ENCODE measurements around the gene ISLR2.

DNA sequence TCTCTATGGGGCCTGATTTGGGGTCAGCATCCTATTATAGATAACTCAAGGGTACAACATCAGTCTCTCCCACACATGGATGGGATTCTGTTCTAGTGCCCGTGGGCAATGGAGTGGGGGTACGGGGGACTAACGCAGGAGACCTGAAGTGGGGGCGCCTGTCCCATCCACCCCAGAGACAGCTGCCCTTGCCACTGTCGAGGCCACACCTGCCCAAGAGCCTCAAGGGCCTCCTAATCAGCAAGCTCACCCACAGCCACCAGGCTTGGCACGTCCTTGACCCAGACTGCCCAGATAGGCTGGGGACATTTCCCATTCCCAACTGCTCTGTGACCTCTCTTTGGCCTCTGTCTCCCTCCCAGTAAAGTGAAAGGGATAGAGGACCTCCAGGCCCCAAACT lies 8.5 kb upstream of the ISLR2 start:
- TF ChIP-seq ZNF561 (tag by site-specific recombination; IDR thresholded peaks at IDR 0.05; ENCODE audit: borderline replicate concordance), result no peak
- no peak for TF ChIP-seq ZNF24 (tag by site-specific recombination; IDR thresholded peaks at IDR 0.05)
- TF ChIP-seq CTCF (tag by site-specific recombination; IDR thresholded peaks at IDR 0.05), result no peak
- TF ChIP-seq, protein P1, sequence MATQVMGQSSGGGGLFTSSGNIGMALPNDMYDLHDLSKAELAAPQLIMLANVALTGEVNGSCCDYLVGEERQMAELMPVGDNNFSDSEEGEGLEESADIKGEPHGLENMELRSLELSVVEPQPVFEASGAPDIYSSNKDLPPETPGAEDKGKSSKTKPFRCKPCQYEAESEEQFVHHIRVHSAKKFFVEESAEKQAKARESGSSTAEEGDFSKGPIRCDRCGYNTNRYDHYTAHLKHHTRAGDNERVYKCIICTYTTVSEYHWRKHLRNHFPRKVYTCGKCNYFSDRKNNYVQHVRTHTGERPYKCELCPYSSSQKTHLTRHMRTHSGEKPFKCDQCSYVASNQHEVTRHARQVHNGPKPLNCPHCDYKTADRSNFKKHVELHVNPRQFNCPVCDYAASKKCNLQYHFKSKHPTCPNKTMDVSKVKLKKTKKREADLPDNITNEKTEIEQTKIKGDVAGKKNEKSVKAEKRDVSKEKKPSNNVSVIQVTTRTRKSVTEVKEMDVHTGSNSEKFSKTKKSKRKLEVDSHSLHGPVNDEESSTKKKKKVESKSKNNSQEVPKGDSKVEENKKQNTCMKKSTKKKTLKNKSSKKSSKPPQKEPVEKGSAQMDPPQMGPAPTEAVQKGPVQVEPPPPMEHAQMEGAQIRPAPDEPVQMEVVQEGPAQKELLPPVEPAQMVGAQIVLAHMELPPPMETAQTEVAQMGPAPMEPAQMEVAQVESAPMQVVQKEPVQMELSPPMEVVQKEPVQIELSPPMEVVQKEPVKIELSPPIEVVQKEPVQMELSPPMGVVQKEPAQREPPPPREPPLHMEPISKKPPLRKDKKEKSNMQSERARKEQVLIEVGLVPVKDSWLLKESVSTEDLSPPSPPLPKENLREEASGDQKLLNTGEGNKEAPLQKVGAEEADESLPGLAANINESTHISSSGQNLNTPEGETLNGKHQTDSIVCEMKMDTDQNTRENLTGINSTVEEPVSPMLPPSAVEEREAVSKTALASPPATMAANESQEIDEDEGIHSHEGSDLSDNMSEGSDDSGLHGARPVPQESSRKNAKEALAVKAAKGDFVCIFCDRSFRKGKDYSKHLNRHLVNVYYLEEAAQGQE (tag by site-specific recombination; IDR thresholded peaks at IDR 0.05), result no peak
- TF ChIP-seq TSHZ1 (tag by site-specific recombination; IDR thresholded peaks at IDR 0.05; ENCODE audit: borderline replicate concordance), result no peak
- TF ChIP-seq ZNF362 (tag by site-specific recombination; IDR thresholded peaks at IDR 0.05), result no peak
- TF ChIP-seq ZNF292 (tag by site-specific recombination; IDR thresholded peaks at IDR 0.05; ENCODE audit: borderline replicate concordance, low read depth), result no peak
- TF ChIP-seq ZNF529 (tag by site-specific recombination; IDR thresholded peaks at IDR 0.05; ENCODE audit: insufficient replicate concordance), result no peak
- TF ChIP-seq BCL11B (tag by site-specific recombination; IDR thresholded peaks at IDR 0.05; ENCODE audit: low read depth), result no peak

Measured in HEK293 (cell line).